CMK (cell line): ENCODE results near the gene DLGAP5.

Experiments used
- DNase-seq: peaks from one replicate; pipeline ENCODE4 v3.0.0-alpha.2; 2010; ENCODE audit warnings: low read depth

Gene DLGAP5, protein sequence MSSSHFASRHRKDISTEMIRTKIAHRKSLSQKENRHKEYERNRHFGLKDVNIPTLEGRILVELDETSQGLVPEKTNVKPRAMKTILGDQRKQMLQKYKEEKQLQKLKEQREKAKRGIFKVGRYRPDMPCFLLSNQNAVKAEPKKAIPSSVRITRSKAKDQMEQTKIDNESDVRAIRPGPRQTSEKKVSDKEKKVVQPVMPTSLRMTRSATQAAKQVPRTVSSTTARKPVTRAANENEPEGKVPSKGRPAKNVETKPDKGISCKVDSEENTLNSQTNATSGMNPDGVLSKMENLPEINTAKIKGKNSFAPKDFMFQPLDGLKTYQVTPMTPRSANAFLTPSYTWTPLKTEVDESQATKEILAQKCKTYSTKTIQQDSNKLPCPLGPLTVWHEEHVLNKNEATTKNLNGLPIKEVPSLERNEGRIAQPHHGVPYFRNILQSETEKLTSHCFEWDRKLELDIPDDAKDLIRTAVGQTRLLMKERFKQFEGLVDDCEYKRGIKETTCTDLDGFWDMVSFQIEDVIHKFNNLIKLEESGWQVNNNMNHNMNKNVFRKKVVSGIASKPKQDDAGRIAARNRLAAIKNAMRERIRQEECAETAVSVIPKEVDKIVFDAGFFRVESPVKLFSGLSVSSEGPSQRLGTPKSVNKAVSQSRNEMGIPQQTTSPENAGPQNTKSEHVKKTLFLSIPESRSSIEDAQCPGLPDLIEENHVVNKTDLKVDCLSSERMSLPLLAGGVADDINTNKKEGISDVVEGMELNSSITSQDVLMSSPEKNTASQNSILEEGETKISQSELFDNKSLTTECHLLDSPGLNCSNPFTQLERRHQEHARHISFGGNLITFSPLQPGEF

GRCh38 chr14:55191203-55192053 lies at the start of gene DLGAP5:
TSS of gene DLGAP5 (minus strand) at chr14:55191585. CDS start at chr14:55189179, 2,406 bp downstream.
- peak; percentile 68 for DNase-seq

DNA sequence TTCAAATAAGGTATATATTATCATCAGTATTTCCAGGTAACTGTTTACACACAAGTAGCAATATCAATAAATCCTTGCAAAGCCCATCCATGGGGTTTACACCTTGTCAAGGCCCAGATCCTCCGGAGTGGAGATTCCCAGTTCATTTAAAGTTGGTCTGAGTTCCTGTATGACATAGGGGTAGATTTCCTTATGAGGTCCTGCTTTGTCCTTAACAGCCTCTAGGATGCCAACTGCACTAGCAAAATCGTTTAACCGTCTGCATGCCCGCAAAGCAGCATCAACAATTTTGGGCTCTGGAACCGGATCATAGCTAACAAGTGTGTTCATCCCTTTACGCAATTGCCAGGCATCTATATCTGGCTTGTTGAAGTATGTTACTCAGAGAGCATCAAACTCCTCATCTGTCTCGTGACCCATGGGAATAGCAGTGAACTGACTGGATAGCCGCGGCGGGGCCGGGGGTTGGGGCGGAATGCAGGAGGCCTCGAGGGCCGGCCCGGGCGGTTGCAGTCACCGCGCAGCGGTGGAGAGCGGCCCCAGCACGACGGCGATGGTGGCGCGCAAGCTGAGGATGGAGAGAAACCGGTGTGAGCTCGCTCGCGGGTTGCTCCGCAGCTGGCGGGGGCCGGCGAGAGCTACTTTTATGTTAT lies 49.3 kb upstream of the DLGAP5 start:
- no peak for DNase-seq

- DNase-seq = no peak
Measured at GRCh38 chr14:55239320-55239719, 47.9 kb upstream of the DLGAP5 start.

DNA sequence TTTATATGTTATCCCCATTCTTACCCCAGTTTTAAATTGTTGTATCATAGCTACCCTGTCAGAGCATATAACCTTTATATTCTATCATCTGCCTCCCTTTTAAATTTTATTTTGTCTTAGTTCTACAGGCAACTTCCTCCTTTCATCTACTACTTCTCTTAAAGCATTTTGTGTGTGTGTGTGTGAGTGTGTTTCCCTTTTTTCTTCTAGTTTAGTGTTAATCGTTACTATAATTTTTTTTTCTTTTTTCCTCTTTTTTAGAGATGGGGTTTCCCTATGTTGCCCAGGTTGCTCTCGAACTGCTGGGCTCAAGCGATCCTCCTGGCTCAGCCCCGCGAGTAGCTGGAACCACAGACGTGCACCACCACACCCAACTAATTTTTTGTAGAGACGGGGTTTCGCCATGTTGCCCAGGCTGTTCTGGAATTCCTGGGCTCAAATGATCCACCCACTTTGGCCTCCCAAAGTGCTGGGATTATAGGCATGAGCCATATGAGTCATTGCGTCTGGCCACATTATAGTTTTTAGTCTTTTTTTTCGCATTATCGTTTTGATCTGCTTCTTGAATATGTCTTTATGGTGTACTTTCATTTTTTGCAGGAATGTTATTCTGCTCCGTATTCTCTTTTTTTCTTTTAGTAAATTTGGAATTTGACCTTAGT lies 46.8 kb upstream of the DLGAP5 start:
- no peak for DNase-seq

DNA sequence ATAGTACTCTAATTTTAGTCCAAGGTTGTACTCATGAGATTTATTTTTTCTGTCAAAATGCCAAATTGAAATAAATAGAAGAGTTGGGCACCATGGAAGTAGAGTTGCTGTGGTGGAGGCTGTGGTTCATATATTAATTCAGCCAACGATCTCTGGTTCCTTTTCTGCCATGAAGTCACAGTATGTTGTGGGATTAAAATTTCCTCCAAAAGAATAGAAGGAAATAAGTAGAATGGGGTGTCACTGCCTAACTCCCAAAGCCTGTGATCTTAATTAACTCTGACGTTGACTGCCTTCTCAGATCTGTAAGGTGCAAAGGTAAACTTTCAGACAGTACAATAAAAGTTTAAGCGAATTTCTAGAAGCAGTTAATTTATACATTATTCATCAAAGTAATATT lies 42.2 kb upstream of the DLGAP5 start:
- no peak for DNase-seq

GRCh38 chr14:55228261-55228660 lies 36.9 kb upstream of the DLGAP5 start:
- no peak for DNase-seq

GRCh38 chr14:55223364-55223763 lies 32.0 kb upstream of the DLGAP5 start:
- DNase-seq = no peak

GRCh38 chr14:55221968-55222367 lies 30.6 kb upstream of the DLGAP5 start:
- DNase-seq = no peak

- no peak for DNase-seq
Measured at GRCh38 chr14:55221186-55221585, 29.8 kb upstream of the DLGAP5 start.

DNA sequence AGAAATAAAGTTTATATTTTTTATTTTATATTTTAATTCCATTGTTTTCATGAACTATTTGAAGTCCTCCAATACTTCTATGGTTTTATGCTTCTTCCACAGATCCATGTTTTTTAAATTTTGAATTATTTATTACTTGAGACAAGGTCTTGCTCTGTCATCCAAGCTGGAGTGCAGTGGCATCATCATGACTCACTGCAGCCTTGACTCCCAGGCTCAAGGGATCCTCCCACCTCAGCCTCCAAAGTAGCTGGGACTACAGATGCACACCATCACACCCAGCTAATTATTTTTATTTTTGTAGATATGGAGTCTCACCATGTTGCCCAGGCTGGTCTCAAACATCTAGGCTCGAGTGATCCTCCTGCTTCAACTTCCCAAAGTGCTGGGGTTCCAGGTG lies 28.8 kb upstream of the DLGAP5 start:
- DNase-seq = no peak

DNA sequence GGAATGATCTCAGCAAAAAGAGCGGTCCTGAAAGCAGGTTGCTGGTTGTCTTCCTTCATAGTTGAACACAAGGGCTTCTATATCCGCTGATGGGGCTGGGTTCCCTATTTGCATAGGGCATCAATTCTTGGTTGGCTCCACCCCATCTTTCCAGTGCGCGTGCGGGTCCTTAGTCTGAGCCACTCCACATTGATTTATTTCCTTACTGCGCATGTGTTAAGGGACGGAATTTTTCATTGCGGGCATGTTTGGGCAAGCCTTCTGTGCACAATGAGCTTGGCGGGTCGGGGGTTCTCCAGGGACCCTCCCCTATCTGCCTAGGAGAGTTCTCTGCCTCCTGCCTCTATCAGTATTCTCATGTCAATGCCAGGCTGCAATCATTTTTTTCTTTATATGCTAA lies 21.2 kb upstream of the DLGAP5 start:
- no peak for DNase-seq

DNA sequence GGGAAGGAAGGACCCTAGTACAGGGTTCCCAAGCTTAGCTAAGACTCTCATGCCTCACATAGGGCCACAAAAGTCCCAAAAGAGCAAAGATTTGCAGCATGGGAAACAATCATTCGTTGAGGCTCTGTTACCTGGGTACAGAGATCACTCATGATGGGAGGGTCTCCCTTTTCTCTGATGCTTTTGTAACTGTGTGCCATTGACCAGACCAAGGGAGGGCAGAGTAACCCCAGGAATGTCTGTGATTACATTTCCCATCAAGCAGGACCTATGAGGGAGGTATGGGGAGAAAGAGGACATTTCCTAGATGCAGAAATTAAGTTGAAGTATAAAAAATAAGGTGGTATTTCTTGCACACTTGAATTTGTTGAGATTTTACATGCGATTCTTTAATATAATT lies 16.4 kb upstream of the DLGAP5 start:
- DNase-seq = no peak

GRCh38 chr14:55206175-55206693 lies 14.8 kb upstream of the DLGAP5 start:
- DNase-seq = no peak

DNA sequence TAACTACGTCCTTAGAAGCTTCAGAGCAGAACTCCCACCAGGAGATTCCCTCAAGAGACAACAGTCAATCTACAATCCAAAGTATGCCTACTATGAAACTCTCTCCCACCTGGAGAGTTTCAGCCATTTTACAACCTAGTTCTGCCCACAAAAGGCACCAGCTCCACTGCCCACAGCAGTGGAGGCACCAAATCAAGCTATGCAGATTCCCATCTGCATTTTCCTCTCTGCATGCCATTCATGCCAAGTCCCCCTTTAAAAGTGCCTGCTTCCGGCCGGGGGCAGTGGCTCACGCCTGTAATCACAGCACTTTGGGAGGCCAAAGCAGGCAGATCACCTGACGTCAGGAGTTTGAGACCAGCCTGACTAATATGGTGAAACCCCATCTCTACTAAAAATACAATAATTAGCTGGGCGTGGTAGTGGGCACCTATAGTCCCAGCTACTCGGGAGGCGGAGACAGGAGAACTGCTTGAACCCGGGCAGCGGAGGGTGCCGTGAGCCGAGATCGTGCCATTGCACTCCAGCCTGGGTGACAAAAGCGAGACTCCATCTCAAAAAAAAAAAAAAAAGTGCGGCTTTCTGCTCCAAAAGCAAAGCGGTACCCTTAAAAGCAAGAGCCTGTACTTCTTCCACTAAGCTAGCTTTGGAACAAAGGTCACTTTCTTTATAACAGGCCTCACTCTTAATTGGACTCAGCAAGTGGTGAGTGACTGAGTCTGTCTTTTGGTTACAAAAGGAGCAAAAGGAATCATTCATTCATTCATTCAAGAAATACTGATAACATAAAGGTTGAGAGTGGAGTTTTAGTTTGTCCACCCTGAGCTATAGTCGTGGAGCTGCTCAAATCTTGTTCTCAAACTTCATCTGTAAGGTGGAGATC lies 10.1 kb upstream of the DLGAP5 start:
- DNase-seq = no peak

DNA sequence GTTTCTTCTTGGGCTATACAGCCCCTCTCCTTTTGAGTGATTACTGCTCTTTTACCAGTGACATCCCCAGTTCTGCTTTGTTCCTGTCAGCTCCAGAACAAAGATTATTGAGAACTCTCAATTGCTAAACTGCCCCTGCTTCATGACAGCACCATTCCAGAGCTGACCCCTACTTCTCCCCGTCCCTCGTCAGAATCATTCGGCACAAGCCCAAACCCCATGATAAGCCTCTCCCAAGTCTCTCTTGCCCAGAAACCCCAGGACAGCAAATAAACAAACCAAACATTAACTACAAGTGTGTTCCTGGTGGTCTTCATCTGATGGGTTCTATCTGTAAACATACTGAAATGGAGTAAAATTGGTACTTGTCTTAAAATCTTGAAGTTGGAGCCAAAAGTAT lies 9.3 kb upstream of the DLGAP5 start:
- DNase-seq = no peak

DNA sequence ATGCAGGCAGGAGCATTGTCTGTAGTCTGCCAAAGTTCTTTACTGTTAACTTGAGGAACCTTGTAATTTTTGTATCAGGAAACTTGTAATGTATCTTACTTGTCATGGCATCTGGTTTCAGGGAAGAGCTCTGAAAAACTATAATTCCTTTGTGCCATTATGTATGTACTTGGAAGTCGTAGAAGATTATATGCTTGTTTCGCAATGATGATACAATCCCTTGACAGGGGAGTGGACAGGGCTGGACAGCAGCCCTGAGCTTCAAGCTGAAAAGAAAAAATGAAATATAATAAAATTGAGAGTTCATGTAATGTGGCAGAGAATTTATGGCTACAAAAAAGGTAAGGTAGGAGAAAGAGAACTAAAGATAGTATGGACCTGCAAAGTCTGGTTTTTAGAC lies 7.4 kb upstream of the DLGAP5 start:
- DNase-seq = no peak

DNA sequence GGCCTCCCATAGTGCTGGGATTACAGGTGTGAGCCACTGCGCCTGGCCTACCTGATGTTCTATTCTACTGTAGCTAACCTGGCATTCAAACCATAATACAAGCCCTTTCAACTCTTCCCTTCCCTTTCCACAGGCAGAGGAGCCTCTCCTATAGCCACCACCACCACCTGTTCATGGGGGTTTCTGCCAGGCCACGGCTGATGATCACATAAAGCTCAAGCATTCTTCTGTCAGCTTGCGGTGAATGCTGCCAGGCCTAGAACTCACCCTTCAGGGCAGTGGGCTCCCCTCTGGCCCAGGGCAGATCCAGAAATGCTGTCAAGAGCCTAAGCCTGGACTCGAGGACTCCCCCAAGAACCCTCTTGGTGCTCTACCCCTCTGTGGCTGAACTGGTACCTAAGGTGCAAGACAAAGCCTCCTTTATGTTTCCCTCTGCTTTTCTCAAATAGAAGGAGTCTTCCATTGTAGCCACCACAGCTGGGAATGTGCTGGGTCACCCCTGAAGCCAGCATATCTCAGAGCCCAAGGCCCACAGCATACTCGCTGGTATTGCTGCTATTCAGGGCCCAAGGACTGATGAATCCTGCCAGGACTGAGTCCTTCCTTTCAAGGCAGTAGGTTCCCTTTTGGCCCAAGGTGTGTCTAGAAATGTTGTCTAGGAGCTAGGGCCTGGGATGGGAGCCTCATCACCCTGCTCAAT lies 3.4 kb upstream of the DLGAP5 start:
- no peak for DNase-seq

- DNase-seq = no peak
Measured at GRCh38 chr14:55192054-55192621, 753 bp upstream of the DLGAP5 start.

- DNase-seq = no peak
Measured at GRCh38 chr14:55190906-55191202, 531 bp downstream of the DLGAP5 start.
